HepG2 (cell line): Measurements from ENCODE around the gene CHRD.

Experiments
- CHCHD3 ChIP-seq: sonication (generic); formaldehyde crosslinking; IDR thresholded peaks from 2 replicates; pipeline ENCODE4 v1.8.0; 2022; ENCODE audit warnings: mild to moderate bottlenecking, missing genetic modification reagents, moderate library complexity
- FOXA1 ChIP-seq, 2 experiments: fragments of 450-650 bp in 1 of 2; sonication (generic) in 1 of 2; formaldehyde crosslinking in 1 of 2; IDR thresholded peaks; 2 replicates each; pipeline versions ENCODE4 v1.4.0 to v1.6.1; 2016 to 2020; ENCODE audit warnings: missing genetic modification reagents in 1 of 2
- FOXK1 ChIP-seq: sonication (generic); formaldehyde crosslinking; IDR thresholded peaks from 2 replicates; pipeline ENCODE4 v1.4.0; 2020; ENCODE audit warnings: low read depth, missing genetic modification reagents, borderline replicate concordance
- SPEN ChIP-seq: sonication (generic); formaldehyde crosslinking; IDR thresholded peaks from 2 replicates; pipeline ENCODE4 v1.5.1; 2020; ENCODE audit warnings: low read depth, mild to moderate bottlenecking, missing genetic modification reagents
- TEAD2 ChIP-seq: sonication (generic); formaldehyde crosslinking; IDR thresholded peaks from 2 replicates; pipeline ENCODE4 v1.9.0; 2021; ENCODE audit warnings: missing genetic modification reagents
- TF ChIP-seq, protein P1 (sequence below): sonication (generic); formaldehyde crosslinking; IDR thresholded peaks from 2 replicates; pipeline ENCODE4 v1.8.1; 2022; ENCODE audit warnings: mild to moderate bottlenecking, missing genetic modification reagents
- TF ChIP-seq, protein P2 (sequence below): sonication (generic); formaldehyde crosslinking; IDR thresholded peaks from 2 replicates; pipeline ENCODE4 v1.5.0; 2020; ENCODE audit warnings: mild to moderate bottlenecking, missing genetic modification reagents, moderate library complexity

DNA sequence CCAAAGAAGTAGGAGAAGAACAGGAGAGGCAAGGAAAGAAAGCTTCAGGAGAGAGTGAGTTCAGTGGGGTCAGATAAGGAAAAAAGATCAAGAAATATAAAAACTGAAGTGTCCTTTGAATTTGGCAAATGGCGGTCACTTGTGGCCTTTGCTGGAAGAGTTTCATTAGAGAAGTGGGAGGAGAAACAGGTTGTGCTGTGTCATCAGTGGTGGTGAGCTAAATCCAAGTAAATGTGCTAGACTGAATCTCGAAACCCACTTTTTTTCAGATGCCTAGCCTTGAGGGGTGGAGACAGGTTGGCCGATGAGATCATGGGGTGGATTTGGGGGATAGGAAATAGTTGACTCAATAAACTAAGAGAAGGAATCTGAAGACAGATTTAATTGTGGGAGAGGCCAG lies 43.7 kb downstream of the CHRD start:
- no peak for TF ChIP-seq CHCHD3 (CRISPR knock-in tag)
- TF ChIP-seq, protein P1, sequence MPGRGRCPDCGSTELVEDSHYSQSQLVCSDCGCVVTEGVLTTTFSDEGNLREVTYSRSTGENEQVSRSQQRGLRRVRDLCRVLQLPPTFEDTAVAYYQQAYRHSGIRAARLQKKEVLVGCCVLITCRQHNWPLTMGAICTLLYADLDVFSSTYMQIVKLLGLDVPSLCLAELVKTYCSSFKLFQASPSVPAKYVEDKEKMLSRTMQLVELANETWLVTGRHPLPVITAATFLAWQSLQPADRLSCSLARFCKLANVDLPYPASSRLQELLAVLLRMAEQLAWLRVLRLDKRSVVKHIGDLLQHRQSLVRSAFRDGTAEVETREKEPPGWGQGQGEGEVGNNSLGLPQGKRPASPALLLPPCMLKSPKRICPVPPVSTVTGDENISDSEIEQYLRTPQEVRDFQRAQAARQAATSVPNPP (CRISPR knock-in tag) = no peak
- no peak for TF ChIP-seq FOXK1 (CRISPR knock-in tag)
- no peak for TF ChIP-seq TEAD2
- no peak for TF ChIP-seq SPEN
- TF ChIP-seq, protein P2, sequence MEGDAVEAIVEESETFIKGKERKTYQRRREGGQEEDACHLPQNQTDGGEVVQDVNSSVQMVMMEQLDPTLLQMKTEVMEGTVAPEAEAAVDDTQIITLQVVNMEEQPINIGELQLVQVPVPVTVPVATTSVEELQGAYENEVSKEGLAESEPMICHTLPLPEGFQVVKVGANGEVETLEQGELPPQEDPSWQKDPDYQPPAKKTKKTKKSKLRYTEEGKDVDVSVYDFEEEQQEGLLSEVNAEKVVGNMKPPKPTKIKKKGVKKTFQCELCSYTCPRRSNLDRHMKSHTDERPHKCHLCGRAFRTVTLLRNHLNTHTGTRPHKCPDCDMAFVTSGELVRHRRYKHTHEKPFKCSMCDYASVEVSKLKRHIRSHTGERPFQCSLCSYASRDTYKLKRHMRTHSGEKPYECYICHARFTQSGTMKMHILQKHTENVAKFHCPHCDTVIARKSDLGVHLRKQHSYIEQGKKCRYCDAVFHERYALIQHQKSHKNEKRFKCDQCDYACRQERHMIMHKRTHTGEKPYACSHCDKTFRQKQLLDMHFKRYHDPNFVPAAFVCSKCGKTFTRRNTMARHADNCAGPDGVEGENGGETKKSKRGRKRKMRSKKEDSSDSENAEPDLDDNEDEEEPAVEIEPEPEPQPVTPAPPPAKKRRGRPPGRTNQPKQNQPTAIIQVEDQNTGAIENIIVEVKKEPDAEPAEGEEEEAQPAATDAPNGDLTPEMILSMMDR (CRISPR knock-in tag) = no peak
- TF ChIP-seq FOXA1 (IDR thresholded peaks at IDR 0.05) = no peak
- TF ChIP-seq FOXA1 (CRISPR knock-in tag; IDR thresholded peaks at IDR 0.05) = no peak
